IPS-18a (cell line): Measurements from ENCODE around the gene C1QL2.

Experiments used
- H3K27ac ChIP-seq: one replicate; pipeline ENCODE4 v1.5.1; 2013; ENCODE audit warnings: low read length
- H3K27me3 ChIP-seq: one replicate; pipeline ENCODE4 v1.6.1; 2013; ENCODE audit warnings: mild to moderate bottlenecking, low read length; ENCODE audit not compliant: control insufficient read depth, insufficient read depth
- H3K36me3 ChIP-seq: one replicate; pipeline ENCODE4 v1.6.1; 2013; ENCODE audit warnings: low read depth, low read length; ENCODE audit not compliant: control insufficient read depth
- H3K4me1 ChIP-seq: one replicate; pipeline ENCODE4 v1.6.1; 2013; ENCODE audit warnings: low read depth, low read length; ENCODE audit not compliant: control insufficient read depth
- H3K4me3 ChIP-seq: one replicate; pipeline ENCODE4 v1.5.1; 2013; ENCODE audit warnings: low read length
- H3K9ac ChIP-seq: one replicate; pipeline ENCODE4 v1.6.1; 2013; ENCODE audit warnings: mild to moderate bottlenecking, low read length, moderate library complexity
- H3K9me3 ChIP-seq: one replicate; pipeline ENCODE4 v1.6.1; 2013; ENCODE audit warnings: low read depth, low read length; ENCODE audit not compliant: control insufficient read depth

C1QL2 gene

GRCh38 chr2:119134775-119135174 lies 23.8 kb downstream of the C1QL2 start:
- H3K36me3 ChIP-seq = no peaks in the 10 kb centered on the region
- no peaks in the 10 kb centered on the region for H3K9me3 ChIP-seq
- no peak overlapping the region for H3K9ac ChIP-seq
- no peaks in the 10 kb centered on the region for H3K4me1 ChIP-seq
- H3K27me3 ChIP-seq = no peaks in the 10 kb centered on the region
- H3K27ac ChIP-seq = no peak overlapping the region
- H3K4me3 ChIP-seq = no peak overlapping the region

GRCh38 chr2:119126650-119127049 lies 31.9 kb downstream of the C1QL2 start:
- Histone ChIP-seq H3K36me3 (no peaks in the 10 kb centered on the region), H3K9me3 (no peaks in the 10 kb centered on the region), H3K4me1 (peaks cover 5% of the 10 kb centered on the region)

GRCh38 chr2:119123389-119123788 lies 35.2 kb downstream of the C1QL2 start:
- no peaks in the 10 kb centered on the region for H3K27me3 ChIP-seq
- peaks cover 5% of the 10 kb centered on the region for H3K4me1 ChIP-seq
- H3K9ac ChIP-seq = no peak overlapping the region
- no peak overlapping the region for H3K27ac ChIP-seq
- H3K4me3 ChIP-seq = no peak overlapping the region
- no peaks in the 10 kb centered on the region for H3K9me3 ChIP-seq
- no peaks in the 10 kb centered on the region for H3K36me3 ChIP-seq

More at GRCh38 chr2:119126650-119127049, 31.9 kb downstream of the C1QL2 start:
- H3K27ac ChIP-seq = no peak overlapping the region
- no peaks in the 10 kb centered on the region for H3K27me3 ChIP-seq
- H3K9ac ChIP-seq = no peak overlapping the region
- no peak overlapping the region for H3K4me3 ChIP-seq

GRCh38 chr2:119122663-119123062 lies 35.9 kb downstream of the C1QL2 start:
- no peak overlapping the region for H3K27ac ChIP-seq
- H3K36me3 ChIP-seq = no peaks in the 10 kb centered on the region
- peaks cover 10% of the 10 kb centered on the region for H3K4me1 ChIP-seq
- H3K4me3 ChIP-seq = no peak overlapping the region
- H3K27me3 ChIP-seq = no peaks in the 10 kb centered on the region
- no peaks in the 10 kb centered on the region for H3K9me3 ChIP-seq
- H3K9ac ChIP-seq = no peak overlapping the region

- Histone ChIP-seq H3K27me3 (no peaks in the 10 kb centered on the region), H3K9ac (no peak overlapping the region), H3K36me3 (no peaks in the 10 kb centered on the region), H3K4me1 (peaks cover 5% of the 10 kb centered on the region), H3K4me3 (no peak overlapping the region), H3K9me3 (no peaks in the 10 kb centered on the region), H3K27ac (no peak overlapping the region)
Observed at GRCh38 chr2:119119999-119120756, 38.4 kb downstream of the C1QL2 start.

GRCh38 chr2:119119076-119119785 lies 39.3 kb downstream of the C1QL2 start:
- no peaks in the 10 kb centered on the region for H3K36me3 ChIP-seq
- H3K4me1 ChIP-seq = peaks cover 5% of the 10 kb centered on the region
- no peak overlapping the region for H3K4me3 ChIP-seq
- no peaks in the 10 kb centered on the region for H3K27me3 ChIP-seq
- no peaks in the 10 kb centered on the region for H3K9me3 ChIP-seq
- H3K9ac ChIP-seq = no peak overlapping the region
- no peak overlapping the region for H3K27ac ChIP-seq

- Histone ChIP-seq H3K4me1 (peaks cover 13% of the 10 kb centered on the region), H3K27me3 (no peaks in the 10 kb centered on the region), H3K4me3 (no peak overlapping the region), H3K9ac (no peak overlapping the region), H3K9me3 (no peaks in the 10 kb centered on the region), H3K36me3 (no peaks in the 10 kb centered on the region), H3K27ac (no peak overlapping the region)
Observed at GRCh38 chr2:119117891-119118882, 40.4 kb downstream of the C1QL2 start.

GRCh38 chr2:119117408-119117807 lies 41.1 kb downstream of the C1QL2 start:
- Histone ChIP-seq H3K4me1 (peaks cover 16% of the 10 kb centered on the region), H3K9ac (no peak overlapping the region), H3K4me3 (no peak overlapping the region), H3K27me3 (no peaks in the 10 kb centered on the region), H3K9me3 (no peaks in the 10 kb centered on the region), H3K27ac (no peak overlapping the region), H3K36me3 (no peaks in the 10 kb centered on the region)

GRCh38 chr2:119116411-119117295 lies 41.9 kb downstream of the C1QL2 start:
- no peaks in the 10 kb centered on the region for H3K9me3 ChIP-seq
- no peak overlapping the region for H3K4me3 ChIP-seq
- H3K4me1 ChIP-seq = peaks cover 17% of the 10 kb centered on the region
- H3K36me3 ChIP-seq = no peaks in the 10 kb centered on the region
- H3K27ac ChIP-seq = no peak overlapping the region
- no peaks in the 10 kb centered on the region for H3K27me3 ChIP-seq
- H3K9ac ChIP-seq = no peak overlapping the region

GRCh38 chr2:119114266-119114665 lies 44.3 kb downstream of the C1QL2 start:
- H3K4me1 ChIP-seq = peaks cover 25% of the 10 kb centered on the region
- no peaks in the 10 kb centered on the region for H3K9me3 ChIP-seq
- H3K4me3 ChIP-seq = no peak overlapping the region
- no peak overlapping the region for H3K9ac ChIP-seq
- no peak overlapping the region for H3K27ac ChIP-seq
- no peaks in the 10 kb centered on the region for H3K27me3 ChIP-seq
- H3K36me3 ChIP-seq = no peaks in the 10 kb centered on the region

GRCh38 chr2:119113489-119113770 lies 45.1 kb downstream of the C1QL2 start:
- Histone ChIP-seq H3K27me3 (no peaks in the 10 kb centered on the region), H3K27ac (no peak overlapping the region), H3K9me3 (no peaks in the 10 kb centered on the region), H3K36me3 (no peaks in the 10 kb centered on the region), H3K4me1 (peaks cover 25% of the 10 kb centered on the region), H3K9ac (no peak overlapping the region), H3K4me3 (no peak overlapping the region)
